IPS-20b (cell line): ENCODE results near the gene OR10G3.
A peak's percentile ranks its signal among the peaks of the same experiment; 100 is the strongest.

Experiments
- H3K27ac ChIP-seq: one replicate; pipeline ENCODE4 v1.5.1; 2013; ENCODE audit warnings: low read length
- H3K27me3 ChIP-seq: 2 replicates; pipeline ENCODE4 v1.6.1; 2013; ENCODE audit warnings: mild to moderate bottlenecking, low read length, inconsistent platforms; ENCODE audit not compliant: insufficient read depth
- H3K36me3 ChIP-seq: 2 replicates; pipeline ENCODE4 v1.6.1; 2013; ENCODE audit warnings: low read depth, mild to moderate bottlenecking, inconsistent platforms, low read length, moderate library complexity; ENCODE audit not compliant: insufficient read depth
- H3K4me1 ChIP-seq: 2 replicates; pipeline ENCODE4 v1.6.1; 2013; ENCODE audit warnings: mild to moderate bottlenecking, control low read depth, inconsistent platforms, low read length, moderate library complexity; ENCODE audit not compliant: insufficient read depth
- H3K4me3 ChIP-seq: 2 replicates; pipeline ENCODE4 v1.5.1; 2013; ENCODE audit warnings: mild to moderate bottlenecking, low read length, inconsistent platforms
- H3K9ac ChIP-seq: 2 replicates; pipeline ENCODE4 v1.6.1; 2013; ENCODE audit warnings: low read depth, mild to moderate bottlenecking, inconsistent platforms, low read length, moderate library complexity
- H3K9me3 ChIP-seq: 2 replicates; pipeline ENCODE4 v1.6.1; 2013; ENCODE audit warnings: mild to moderate bottlenecking, low read depth, low read length, inconsistent platforms; ENCODE audit not compliant: insufficient read depth

OR10G3 gene

GRCh38 chr14:21521501-21521900 lies 58.4 kb downstream of the OR10G3 start:
- no peak overlapping the region for H3K27ac ChIP-seq
- peak overlapping the region; percentile 24 for H3K4me3 ChIP-seq
- H3K27me3 ChIP-seq = no peaks in the 10 kb centered on the region
- peaks cover 18% of the 10 kb centered on the region; the same call in 1 of the 2 replicates for H3K4me1 ChIP-seq
- H3K9me3 ChIP-seq = no peaks in the 10 kb centered on the region
- H3K9ac ChIP-seq = no peak overlapping the region
- peaks cover 57% of the 10 kb centered on the region for H3K36me3 ChIP-seq

- Histone ChIP-seq H3K9ac (no peak overlapping the region), H3K4me1 (peaks cover 18% of the 10 kb centered on the region; the same call in 1 of the 2 replicates), H3K36me3 (peaks cover 57% of the 10 kb centered on the region), H3K9me3 (no peaks in the 10 kb centered on the region), H3K4me3 (0 out of 2 replicates have a peak overlapping the region, but pooled peaks have one; percentile 18), H3K27ac (no peak overlapping the region), H3K27me3 (no peaks in the 10 kb centered on the region)
Observed at GRCh38 chr14:21520767-21521166, 59.1 kb downstream of the OR10G3 start.

GRCh38 chr14:21518725-21519124 lies 61.2 kb downstream of the OR10G3 start:
- Histone ChIP-seq H3K27ac (no peak overlapping the region), H3K4me3 (no peak overlapping the region)

More at GRCh38 chr14:21518725-21519124, 61.2 kb downstream of the OR10G3 start:
- Histone ChIP-seq H3K27me3 (no peaks in the 10 kb centered on the region), H3K9me3 (no peaks in the 10 kb centered on the region), H3K4me1 (no peaks in the 10 kb centered on the region; the same call in 1 of the 2 replicates), H3K36me3 (peaks cover 39% of the 10 kb centered on the region), H3K9ac (no peak overlapping the region)
